HG02678 (cell line): ENCODE measurements around the gene ADAM23.

Experiments used
- ATAC-seq: cut with Tn5 transposase; IDR thresholded peaks from one replicate; pipeline ENCODE4 v1.9.1; 2021; ENCODE audit warnings: mild to moderate bottlenecking, moderate library complexity; ENCODE audit not compliant: unreplicated experiment

ADAM23 gene

GRCh38 chr2:206562375-206562774 lies 119.0 kb downstream of the ADAM23 start:
- no peak for ATAC-seq

GRCh38 chr2:206563374-206563773 lies 120.0 kb downstream of the ADAM23 start:
- ATAC-seq, result no peak

GRCh38 chr2:206565666-206566065 lies 122.3 kb downstream of the ADAM23 start:
- ATAC-seq, result no peak

GRCh38 chr2:206569470-206569869 lies 126.1 kb downstream of the ADAM23 start:
- no peak for ATAC-seq

GRCh38 chr2:206570199-206570598 lies 126.9 kb downstream of the ADAM23 start:
- ATAC-seq, result no peak

- no peak for ATAC-seq
Measured at GRCh38 chr2:206572725-206573124, 129.4 kb downstream of the ADAM23 start.

- no peak for ATAC-seq
Measured at GRCh38 chr2:206573793-206574192, 130.5 kb downstream of the ADAM23 start.

GRCh38 chr2:206584323-206585116 lies 141.2 kb downstream of the ADAM23 start:
- ATAC-seq, result no peak

- no peak for ATAC-seq
Measured at GRCh38 chr2:206585335-206585734, 142.0 kb downstream of the ADAM23 start.

GRCh38 chr2:206586609-206587008 lies 143.3 kb downstream of the ADAM23 start:
- no peak for ATAC-seq

- no peak for ATAC-seq
Measured at GRCh38 chr2:206597717-206598218, 154.4 kb downstream of the ADAM23 start.

- ATAC-seq, result no peak
Measured at GRCh38 chr2:206603243-206603642, 159.9 kb downstream of the ADAM23 start.

GRCh38 chr2:206610451-206610850 lies 167.1 kb downstream of the ADAM23 start:
- ATAC-seq, result no peak

- ATAC-seq, result no peak
Measured at GRCh38 chr2:206611191-206611590, 167.9 kb downstream of the ADAM23 start.

GRCh38 chr2:206611736-206612135 lies 168.4 kb downstream of the ADAM23 start:
- ATAC-seq, result no peak

- no peak for ATAC-seq
Measured at GRCh38 chr2:206614811-206615210, 171.5 kb downstream of the ADAM23 start.

- ATAC-seq, result no peak
Measured at GRCh38 chr2:206615417-206616089, 172.2 kb downstream of the ADAM23 start.

- no peak for ATAC-seq
Measured at GRCh38 chr2:206616151-206616550, 172.8 kb downstream of the ADAM23 start.

- no peak for ATAC-seq
Measured at GRCh38 chr2:206619011-206619410, 175.7 kb downstream of the ADAM23 start.

GRCh38 chr2:206626108-206626507 lies 182.8 kb downstream of the ADAM23 start:
- ATAC-seq, result no peak

GRCh38 chr2:206627632-206628031 lies 184.3 kb downstream of the ADAM23 start:
- ATAC-seq, result no peak

- ATAC-seq, result no peak
Measured at GRCh38 chr2:206631340-206631739, 188.0 kb downstream of the ADAM23 start.
